Measurements from ENCODE around the gene TRIM23. TPM values are rescaled to one million over a fixed set of nuclear protein-coding genes. Genes with fewer than 3 reads are reported as not detected.

Gene TRIM23
- total RNA-seq, 1 donor from 2014 or later, result 16.4 TPM

DNA sequence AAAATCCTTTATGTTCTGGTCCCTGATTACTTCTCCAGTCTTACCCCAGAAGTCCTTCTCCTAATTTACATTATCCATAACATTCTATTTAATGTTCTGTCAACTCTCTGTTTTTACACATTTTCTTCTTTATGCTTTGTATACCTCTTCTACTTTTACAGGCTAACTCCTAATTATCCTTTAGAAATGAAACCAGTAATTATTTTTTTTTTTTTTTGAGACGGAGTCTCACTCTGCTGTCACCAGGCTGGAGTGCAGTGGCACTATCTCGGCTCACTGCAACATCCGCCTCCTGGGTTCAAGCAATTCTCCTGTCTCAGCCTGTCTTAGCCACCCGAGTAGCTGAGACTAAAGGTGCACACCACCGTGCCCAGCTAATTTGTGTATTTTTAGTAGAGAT is 70.2 kb downstream of the TRIM23 start:
- no peak for DNase-seq (ENCODE audit: extremely low spot score, unreplicated experiment)
- no peak overlapping the region for H3K4me3 Mint-ChIP-seq
- no peaks in the 10 kb centered on the region for H3K9me3 Mint-ChIP-seq
- H3K27me3 Mint-ChIP-seq, result no peaks in the 10 kb centered on the region
- H3K27ac Mint-ChIP-seq, result no peak overlapping the region
- peaks cover 9% of the 10 kb centered on the region for H3K36me3 Mint-ChIP-seq
- no peaks in the 10 kb centered on the region for H3K4me1 Mint-ChIP-seq (ENCODE audit: unreplicated experiment)
- TF ChIP-seq CTCF (conservative IDR thresholded peaks at IDR 0.05), result no peak

DNA sequence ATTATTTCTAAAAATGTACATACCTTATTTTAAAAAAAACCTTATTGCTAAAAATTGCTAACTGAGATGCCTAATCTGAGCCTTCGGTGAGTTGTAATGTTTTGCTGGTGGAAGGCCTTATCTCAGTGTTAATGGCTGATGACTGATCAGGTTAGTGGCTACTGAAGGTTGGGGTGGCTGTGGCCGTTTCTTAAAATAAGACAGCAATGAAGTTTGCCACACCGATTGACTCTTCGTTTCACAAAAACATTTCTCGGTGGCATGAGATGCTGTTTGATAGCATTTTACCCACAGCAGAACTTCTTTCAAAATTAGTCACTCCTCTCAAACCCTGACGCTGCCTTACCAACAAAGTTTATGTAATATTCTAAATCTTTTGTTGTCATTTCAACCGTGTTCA is 75.9 kb downstream of the TRIM23 start:
- DNase-seq (ENCODE audit: extremely low spot score, unreplicated experiment), result no peak
- H3K36me3 Mint-ChIP-seq, result peaks cover 16% of the 10 kb centered on the region
- no peak overlapping the region for H3K27ac Mint-ChIP-seq
- H3K4me1 Mint-ChIP-seq (ENCODE audit: unreplicated experiment), result no peaks in the 10 kb centered on the region
- H3K9me3 Mint-ChIP-seq, result no peaks in the 10 kb centered on the region
- TF ChIP-seq CTCF (conservative IDR thresholded peaks at IDR 0.05), result no peak
- H3K4me3 Mint-ChIP-seq, result no peak overlapping the region
- no peaks in the 10 kb centered on the region for H3K27me3 Mint-ChIP-seq

GRCh38 chr5:65546141-65546540 is 78.0 kb downstream of the TRIM23 start:
- H3K27me3 Mint-ChIP-seq, result no peaks in the 10 kb centered on the region
- no peak overlapping the region for H3K4me3 Mint-ChIP-seq
- H3K4me1 Mint-ChIP-seq (ENCODE audit: unreplicated experiment), result no peaks in the 10 kb centered on the region
- no peak overlapping the region for H3K27ac Mint-ChIP-seq
- DNase-seq (ENCODE audit: extremely low spot score, unreplicated experiment), result no peak
- TF ChIP-seq CTCF (conservative IDR thresholded peaks at IDR 0.05), result no peak
- peaks cover 21% of the 10 kb centered on the region for H3K36me3 Mint-ChIP-seq
- H3K9me3 Mint-ChIP-seq, result no peaks in the 10 kb centered on the region

- no peak for DNase-seq (ENCODE audit: extremely low spot score, unreplicated experiment)
- Mint-ChIP-seq H3K4me3 (no peak overlapping the region), H3K36me3 (peaks cover 16% of the 10 kb centered on the region), H3K9me3 (no peaks in the 10 kb centered on the region), H3K27me3 (no peaks in the 10 kb centered on the region), H3K4me1 (ENCODE audit: unreplicated experiment) (no peaks in the 10 kb centered on the region), H3K27ac (no peak overlapping the region)
- TF ChIP-seq CTCF (conservative IDR thresholded peaks at IDR 0.05), result no peak
Observed at GRCh38 chr5:65544473-65544872, 79.7 kb downstream of the TRIM23 start.

GRCh38 chr5:65539827-65540226 is 84.3 kb downstream of the TRIM23 start:
- TF ChIP-seq CTCF (conservative IDR thresholded peaks at IDR 0.05), result no peak
- Mint-ChIP-seq H3K9me3 (no peaks in the 10 kb centered on the region), H3K27ac (no peak overlapping the region), H3K4me1 (ENCODE audit: unreplicated experiment) (no peaks in the 10 kb centered on the region), H3K4me3 (no peak overlapping the region), H3K36me3 (peaks cover 14% of the 10 kb centered on the region), H3K27me3 (no peaks in the 10 kb centered on the region)
- DNase-seq (ENCODE audit: extremely low spot score, unreplicated experiment), result no peak

Other genes with a start within 250 kb of the TRIM23 start
- 3.0 and 4.2 TPM in 2 replicates for gene ADAMTS6, start 142.4 kb downstream of the TRIM23 start, total RNA-seq (ENCODE audit: low replicate concordance)
- 17.6 and 36.9 TPM in 2 replicates for gene CENPK, start 61.2 kb downstream of the TRIM23 start, total RNA-seq (ENCODE audit: low replicate concordance)
- gene PPWD1, start 61.0 kb downstream of the TRIM23 start, total RNA-seq (ENCODE audit: low replicate concordance), result 30.1 and 40.4 TPM in 2 replicates
- gene SHLD3, start 694 bp upstream of the TRIM23 start, total RNA-seq (ENCODE audit: low replicate concordance), result 4.0 and 4.2 TPM in 2 replicates
- gene TRAPPC13, start 694 bp upstream of the TRIM23 start, total RNA-seq (ENCODE audit: low replicate concordance), result 13.5 and 18.0 TPM in 2 replicates
- 4.9 and 10.2 TPM in 2 replicates for gene SGTB, start 97.8 kb upstream of the TRIM23 start, total RNA-seq (ENCODE audit: low replicate concordance)
- gene NLN, start 97.9 kb upstream of the TRIM23 start, total RNA-seq (ENCODE audit: low replicate concordance), result 44.4 and 47.2 TPM in 2 replicates